Head of caudate nucleus (tissue), 42 donors: ENCODE results near the gene PPP2R5A.
"Not testable (repeated sequence)": the region's sequence is repeated elsewhere in the genome, so short reads cannot be mapped to it uniquely, and the experiment has no call there.

Experiments used
- DNase-seq, 42 donors: peaks; one replicate each; pipeline versions ENCODE4 v3.0.0 to v3.0.0-alpha.2; 2020 to 2021; ENCODE audit warnings: mixed read lengths in 7 of 42
- intact Hi-C: fragments of 100-400 bp; cut with DNase I; formaldehyde crosslinking; loops from one replicate; pipeline ENCODE4 v1.15.0; 2022

The PPP2R5A gene

DNA sequence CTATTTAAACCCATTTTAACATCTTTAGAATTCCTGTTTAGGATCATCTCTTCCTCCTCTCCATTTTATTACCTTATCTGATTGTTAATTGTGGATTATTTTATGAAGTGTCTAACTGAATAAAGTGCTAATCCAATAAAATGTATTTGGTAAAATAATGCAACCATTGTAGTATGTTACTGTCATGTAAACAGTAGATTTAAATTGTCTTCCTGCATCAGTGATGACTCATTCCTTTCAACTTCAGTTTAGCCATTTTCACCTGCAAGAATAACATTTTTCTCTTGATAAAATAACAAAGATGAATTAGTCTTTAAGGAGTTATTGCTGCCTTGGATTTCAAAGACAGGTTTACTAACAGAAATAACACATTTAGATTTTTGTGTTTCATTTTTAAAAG lies 5.4 kb downstream of the PPP2R5A start:
- intact Hi-C loops, result no loop called here
- no peak for DNase-seq

DNA sequence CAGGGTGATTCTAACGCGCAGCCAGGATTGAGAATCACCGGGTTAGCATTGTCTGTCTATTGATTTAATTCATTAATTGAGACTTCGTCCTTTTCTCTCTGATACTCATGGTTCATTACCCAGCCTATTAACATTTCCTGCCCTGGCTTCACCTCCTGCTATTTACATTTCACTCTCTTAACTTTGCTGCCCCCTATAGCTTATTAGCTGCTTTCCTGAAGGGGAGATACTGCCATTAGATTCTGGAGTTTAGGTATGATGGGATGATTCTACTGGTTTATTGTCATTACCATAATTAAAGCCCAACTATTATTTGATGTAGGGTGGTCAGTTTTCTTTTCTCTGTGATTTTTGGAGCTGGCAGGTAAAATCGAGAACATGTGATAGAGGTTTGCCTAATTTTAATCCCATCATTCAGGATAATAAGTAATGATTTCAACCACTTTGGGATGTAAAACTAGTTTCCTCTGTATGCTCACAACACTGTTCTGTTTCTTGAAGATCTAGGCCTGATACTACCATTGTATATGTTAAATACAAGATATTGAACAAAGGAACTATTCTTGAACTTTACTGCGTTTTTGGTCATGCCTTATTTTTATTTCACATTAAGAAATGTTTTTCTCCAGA lies 6.4 kb downstream of the PPP2R5A start:
- peak in 2 of 42 donors; percentile 9 to 29 for DNase-seq
- intact Hi-C loops, result no loop called here

- intact Hi-C loops, result no loop called here
- DNase-seq, result no peak
Observed at GRCh38 chr1:212292250-212293105, 7.3 kb downstream of the PPP2R5A start.

GRCh38 chr1:212293579-212293978 lies 8.4 kb downstream of the PPP2R5A start:
- no peak for DNase-seq
- intact Hi-C loops, result no loop called here

DNA sequence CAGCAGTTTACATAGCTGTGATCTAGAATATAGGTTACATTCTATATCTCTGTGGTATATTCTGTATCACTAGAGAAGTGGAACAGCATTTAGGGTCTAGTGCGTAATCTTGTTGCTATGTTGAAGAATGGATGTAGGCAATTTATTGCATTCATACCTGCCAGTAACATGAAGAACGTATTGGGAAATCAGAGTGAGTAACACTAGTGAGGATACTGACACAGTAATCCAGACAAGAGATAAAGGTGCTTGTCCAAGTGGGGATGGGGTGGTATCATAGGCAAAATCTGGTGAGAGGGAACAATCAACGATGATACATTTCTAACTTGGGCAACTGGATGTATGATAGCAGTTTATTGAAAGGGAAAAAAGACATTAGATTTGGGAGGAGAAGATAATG lies 9.8 kb downstream of the PPP2R5A start:
- intact Hi-C loops, result no loop called here
- no peak for DNase-seq

- no peak for DNase-seq
- intact Hi-C loops, result no loop called here
Observed at GRCh38 chr1:212295579-212295978, 10.4 kb downstream of the PPP2R5A start.

GRCh38 chr1:212297338-212297737 lies 12.1 kb downstream of the PPP2R5A start:
- DNase-seq, result no peak
- intact Hi-C loops, result no loop called here

- intact Hi-C loops, result no loop called here
- peak in 1 of 42 donors; percentile 45 for DNase-seq
Observed at GRCh38 chr1:212301580-212301979, 16.4 kb downstream of the PPP2R5A start.

GRCh38 chr1:212302745-212303383 lies 17.7 kb downstream of the PPP2R5A start:
- no peak for DNase-seq

DNA sequence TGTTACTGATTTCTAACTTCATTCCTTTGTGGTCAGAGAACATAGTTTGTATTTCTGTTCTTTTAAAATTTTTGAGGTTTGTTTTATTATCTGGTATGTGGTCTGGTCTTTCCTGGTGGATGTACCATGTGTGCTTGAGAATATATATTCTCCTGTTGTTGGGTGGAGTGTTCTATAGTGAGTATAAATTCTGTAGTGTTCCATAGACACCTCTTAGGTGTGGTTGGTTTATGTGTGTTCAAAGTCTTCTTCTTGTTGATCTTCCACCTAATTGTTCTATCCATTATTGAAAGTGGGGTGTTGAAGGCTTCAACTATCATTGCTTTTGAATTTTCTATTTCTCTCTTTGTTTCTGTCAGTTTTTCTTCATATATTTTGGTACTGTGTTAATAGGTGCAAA lies 20.1 kb downstream of the PPP2R5A start:
- intact Hi-C loops, result no loop called here

More at GRCh38 chr1:212302745-212303383, 17.7 kb downstream of the PPP2R5A start:
- intact Hi-C loops, result no loop called here

GRCh38 chr1:212305984-212306452 lies 20.8 kb downstream of the PPP2R5A start:
- DNase-seq, intact Hi-C loops: not testable (repeated sequence)

More for the DNA sequence above, 20.1 kb downstream of the PPP2R5A start:
- DNase-seq, result no peak

DNA sequence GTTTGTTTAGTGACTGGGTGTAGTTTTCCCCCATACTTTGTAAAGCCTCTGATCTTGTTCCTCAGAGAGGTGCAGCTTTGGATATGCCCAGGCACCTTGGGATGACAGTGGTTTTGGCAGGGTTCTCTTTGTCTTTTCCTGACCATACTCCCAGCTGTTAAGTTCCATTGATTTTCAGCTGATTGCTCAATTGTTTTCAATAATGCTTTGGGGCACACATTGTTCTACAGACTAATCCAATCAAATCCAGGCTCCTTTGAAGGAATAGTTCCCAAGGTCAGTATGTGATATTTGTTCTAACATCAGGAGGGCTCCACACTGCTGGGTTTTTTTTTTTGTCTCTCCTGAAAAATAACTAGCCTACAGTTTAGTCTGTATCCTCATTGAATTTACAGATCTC lies 24.8 kb downstream of the PPP2R5A start:
- intact Hi-C loops, result no loop called here

GRCh38 chr1:212310383-212310782 lies 25.2 kb downstream of the PPP2R5A start:
- intact Hi-C loops, result no loop called here
- DNase-seq, result no peak

More for the DNA sequence above, 24.8 kb downstream of the PPP2R5A start:
- no peak for DNase-seq

GRCh38 chr1:212311836-212312497 lies 26.8 kb downstream of the PPP2R5A start:
- no peak for DNase-seq
- intact Hi-C loops, result no loop called here

DNA sequence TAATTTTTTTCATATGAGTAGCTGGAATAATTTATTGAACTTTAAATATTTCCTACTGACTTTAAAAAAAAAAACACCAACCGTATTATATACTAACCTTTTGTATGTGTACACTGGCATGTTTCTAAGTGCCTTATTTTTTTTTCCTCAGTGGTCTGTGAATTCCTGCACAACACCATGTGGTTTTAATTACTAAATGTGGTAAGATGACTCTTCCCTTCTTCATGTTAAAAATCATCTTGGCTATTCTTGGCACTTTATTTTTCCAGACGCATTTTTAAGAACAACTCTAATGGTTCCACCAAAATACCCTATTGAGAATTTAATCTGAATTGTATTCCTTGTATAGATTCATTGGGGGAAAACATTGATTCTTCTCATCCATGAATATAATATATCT lies 28.4 kb downstream of the PPP2R5A start:
- intact Hi-C loops, result no loop called here
- DNase-seq, result no peak

GRCh38 chr1:212315184-212315583 lies 30.0 kb downstream of the PPP2R5A start:
- intact Hi-C loops, result no loop called here
- DNase-seq, result no peak

- intact Hi-C loops, result no loop called here
- peak in 12 of 42 donors; percentile 17 to 68 (median 28) for DNase-seq
Observed at GRCh38 chr1:212315907-212316306, 30.7 kb downstream of the PPP2R5A start.

- intact Hi-C loops, result no loop called here
- DNase-seq, result no peak
Observed at GRCh38 chr1:212317916-212318315, 32.7 kb downstream of the PPP2R5A start.

DNA sequence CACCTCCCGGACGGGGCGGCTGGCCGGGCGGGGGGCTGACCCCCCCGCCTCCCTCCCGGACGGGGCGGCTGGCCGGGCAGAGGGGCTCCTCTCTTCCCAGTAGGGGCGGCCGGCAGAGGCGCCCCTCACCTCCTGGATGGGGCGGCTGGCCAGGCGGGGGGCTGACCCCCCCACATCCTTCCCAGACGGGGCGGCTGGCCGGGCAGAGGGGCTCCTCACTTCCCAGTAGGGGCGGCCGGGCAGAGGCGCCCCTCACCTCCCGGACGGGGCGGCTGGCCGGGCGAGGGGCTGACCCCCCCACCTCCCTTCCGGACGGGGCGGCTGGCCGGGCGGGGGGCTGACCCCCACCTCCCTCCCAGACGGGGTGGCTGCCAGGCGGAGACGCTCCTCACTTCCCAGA lies 35.8 kb downstream of the PPP2R5A start:
- intact Hi-C loops, DNase-seq: not testable (repeated sequence)
